ENCODE results near the gene WFIKKN1. TPM values are rescaled to one million over a fixed set of nuclear protein-coding genes. Genes with fewer than 3 reads are reported as not detected.
A peak's percentile ranks its signal among the peaks of the same experiment; 100 is the strongest.

The WFIKKN1 gene
- total RNA-seq, 1 experiment from 2014 or later = 12.3 TPM

DNA sequence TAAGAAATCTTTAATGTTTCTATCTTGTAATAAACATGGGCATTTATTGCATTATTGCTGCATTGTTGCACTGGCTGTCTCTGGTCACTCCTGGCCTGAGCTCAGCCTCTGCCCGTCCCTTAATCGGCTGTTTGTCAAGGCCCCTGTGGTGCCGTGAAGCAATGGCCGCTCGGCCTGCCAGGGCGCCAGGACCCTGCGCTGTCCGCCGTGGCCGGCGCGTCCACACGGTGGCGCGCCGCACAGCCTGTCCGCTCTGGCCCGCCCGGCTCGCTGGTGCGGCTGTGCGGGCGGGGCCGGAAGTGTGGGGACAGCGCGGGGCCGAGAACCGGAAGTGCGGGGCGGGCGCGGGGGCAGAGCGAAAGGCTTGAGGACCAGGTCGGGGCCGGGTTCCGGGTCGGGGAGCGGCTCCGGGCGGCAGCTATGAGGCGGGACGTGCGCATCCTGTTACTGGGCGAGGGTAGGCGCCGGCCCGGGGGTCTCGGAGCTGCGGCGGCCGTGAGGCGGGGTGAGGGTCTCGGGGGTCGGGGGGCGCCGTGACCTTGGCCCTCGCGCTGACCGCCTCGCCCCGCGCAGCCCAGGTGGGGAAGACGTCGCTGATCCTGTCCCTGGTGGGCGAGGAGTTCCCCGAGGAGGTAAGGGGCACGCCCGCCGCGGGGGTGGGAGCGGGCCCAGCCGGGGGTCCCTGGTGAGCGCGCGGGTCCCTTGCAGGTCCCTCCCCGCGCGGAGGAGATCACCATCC, 37.2 kb downstream of the WFIKKN1 start, which contains the start of gene RHOT2 (continued):
- TF ChIP-seq, protein P1, sequence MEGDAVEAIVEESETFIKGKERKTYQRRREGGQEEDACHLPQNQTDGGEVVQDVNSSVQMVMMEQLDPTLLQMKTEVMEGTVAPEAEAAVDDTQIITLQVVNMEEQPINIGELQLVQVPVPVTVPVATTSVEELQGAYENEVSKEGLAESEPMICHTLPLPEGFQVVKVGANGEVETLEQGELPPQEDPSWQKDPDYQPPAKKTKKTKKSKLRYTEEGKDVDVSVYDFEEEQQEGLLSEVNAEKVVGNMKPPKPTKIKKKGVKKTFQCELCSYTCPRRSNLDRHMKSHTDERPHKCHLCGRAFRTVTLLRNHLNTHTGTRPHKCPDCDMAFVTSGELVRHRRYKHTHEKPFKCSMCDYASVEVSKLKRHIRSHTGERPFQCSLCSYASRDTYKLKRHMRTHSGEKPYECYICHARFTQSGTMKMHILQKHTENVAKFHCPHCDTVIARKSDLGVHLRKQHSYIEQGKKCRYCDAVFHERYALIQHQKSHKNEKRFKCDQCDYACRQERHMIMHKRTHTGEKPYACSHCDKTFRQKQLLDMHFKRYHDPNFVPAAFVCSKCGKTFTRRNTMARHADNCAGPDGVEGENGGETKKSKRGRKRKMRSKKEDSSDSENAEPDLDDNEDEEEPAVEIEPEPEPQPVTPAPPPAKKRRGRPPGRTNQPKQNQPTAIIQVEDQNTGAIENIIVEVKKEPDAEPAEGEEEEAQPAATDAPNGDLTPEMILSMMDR (IDR thresholded peaks at IDR 0.05) = peak; percentile 66
- TF ChIP-seq ZBTB21 (CRISPR knock-in tag; IDR thresholded peaks at IDR 0.05; ENCODE audit: borderline replicate concordance) = peak; percentile 16; the same call in 1 of the 2 replicates
- TF ChIP-seq, protein P2, sequence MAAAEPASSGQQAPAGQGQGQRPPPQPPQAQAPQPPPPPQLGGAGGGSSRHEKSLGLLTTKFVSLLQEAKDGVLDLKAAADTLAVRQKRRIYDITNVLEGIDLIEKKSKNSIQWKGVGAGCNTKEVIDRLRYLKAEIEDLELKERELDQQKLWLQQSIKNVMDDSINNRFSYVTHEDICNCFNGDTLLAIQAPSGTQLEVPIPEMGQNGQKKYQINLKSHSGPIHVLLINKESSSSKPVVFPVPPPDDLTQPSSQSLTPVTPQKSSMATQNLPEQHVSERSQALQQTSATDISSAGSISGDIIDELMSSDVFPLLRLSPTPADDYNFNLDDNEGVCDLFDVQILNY (CRISPR knock-in tag; IDR thresholded peaks at IDR 0.05) = peak; percentile 95
- TF ChIP-seq, protein P3, sequence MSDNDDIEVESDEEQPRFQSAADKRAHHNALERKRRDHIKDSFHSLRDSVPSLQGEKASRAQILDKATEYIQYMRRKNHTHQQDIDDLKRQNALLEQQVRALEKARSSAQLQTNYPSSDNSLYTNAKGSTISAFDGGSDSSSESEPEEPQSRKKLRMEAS (CRISPR knock-in tag; IDR thresholded peaks at IDR 0.05) = peak; percentile 75; the same call in 1 of the 2 replicates
- TF ChIP-seq, protein P4, sequence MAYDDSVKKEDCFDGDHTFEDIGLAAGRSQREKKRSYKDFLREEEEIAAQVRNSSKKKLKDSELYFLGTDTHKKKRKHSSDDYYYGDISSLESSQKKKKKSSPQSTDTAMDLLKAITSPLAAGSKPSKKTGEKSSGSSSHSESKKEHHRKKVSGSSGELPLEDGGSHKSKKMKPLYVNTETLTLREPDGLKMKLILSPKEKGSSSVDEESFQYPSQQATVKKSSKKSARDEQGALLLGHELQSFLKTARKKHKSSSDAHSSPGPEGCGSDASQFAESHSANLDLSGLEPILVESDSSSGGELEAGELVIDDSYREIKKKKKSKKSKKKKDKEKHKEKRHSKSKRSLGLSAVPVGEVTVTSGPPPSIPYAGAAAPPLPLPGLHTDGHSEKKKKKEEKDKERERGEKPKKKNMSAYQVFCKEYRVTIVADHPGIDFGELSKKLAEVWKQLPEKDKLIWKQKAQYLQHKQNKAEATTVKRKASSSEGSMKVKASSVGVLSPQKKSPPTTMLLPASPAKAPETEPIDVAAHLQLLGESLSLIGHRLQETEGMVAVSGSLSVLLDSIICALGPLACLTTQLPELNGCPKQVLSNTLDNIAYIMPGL (CRISPR knock-in tag; IDR thresholded peaks at IDR 0.05) = peak; percentile 100
- no peak; the same call in 1 of the 2 replicates for TF ChIP-seq FOXK1 (CRISPR knock-in tag; IDR thresholded peaks at IDR 0.05)
- TF ChIP-seq SMAD4 (CRISPR knock-in tag; IDR thresholded peaks at IDR 0.05) = no peak
- no peak; the same call in 1 of the 2 replicates for TF ChIP-seq ZNF219 (CRISPR knock-in tag; IDR thresholded peaks at IDR 0.05; ENCODE audit: borderline replicate concordance)
- TF ChIP-seq MLX (CRISPR knock-in tag; IDR thresholded peaks at IDR 0.05) = 0 out of 2 replicates have a peak, but pooled peaks have one; percentile 67
- TF ChIP-seq TEAD4 (CRISPR knock-in tag; IDR thresholded peaks at IDR 0.05) = 0 out of 2 replicates have a peak, but pooled peaks have one; percentile 57
- no peak for TF ChIP-seq NFATC4 (CRISPR knock-in tag; IDR thresholded peaks at IDR 0.05)
- TF ChIP-seq GTF2I (CRISPR knock-in tag; conservative IDR thresholded peaks at IDR 0.05) = no peak
- no peak for TF ChIP-seq SMAD3 (CRISPR knock-in tag; IDR thresholded peaks at IDR 0.05; ENCODE audit: borderline replicate concordance)
- no peak for TF ChIP-seq TCF7 (CRISPR knock-in tag; IDR thresholded peaks at IDR 0.05; ENCODE audit: low read depth)
- TF ChIP-seq, protein P5, sequence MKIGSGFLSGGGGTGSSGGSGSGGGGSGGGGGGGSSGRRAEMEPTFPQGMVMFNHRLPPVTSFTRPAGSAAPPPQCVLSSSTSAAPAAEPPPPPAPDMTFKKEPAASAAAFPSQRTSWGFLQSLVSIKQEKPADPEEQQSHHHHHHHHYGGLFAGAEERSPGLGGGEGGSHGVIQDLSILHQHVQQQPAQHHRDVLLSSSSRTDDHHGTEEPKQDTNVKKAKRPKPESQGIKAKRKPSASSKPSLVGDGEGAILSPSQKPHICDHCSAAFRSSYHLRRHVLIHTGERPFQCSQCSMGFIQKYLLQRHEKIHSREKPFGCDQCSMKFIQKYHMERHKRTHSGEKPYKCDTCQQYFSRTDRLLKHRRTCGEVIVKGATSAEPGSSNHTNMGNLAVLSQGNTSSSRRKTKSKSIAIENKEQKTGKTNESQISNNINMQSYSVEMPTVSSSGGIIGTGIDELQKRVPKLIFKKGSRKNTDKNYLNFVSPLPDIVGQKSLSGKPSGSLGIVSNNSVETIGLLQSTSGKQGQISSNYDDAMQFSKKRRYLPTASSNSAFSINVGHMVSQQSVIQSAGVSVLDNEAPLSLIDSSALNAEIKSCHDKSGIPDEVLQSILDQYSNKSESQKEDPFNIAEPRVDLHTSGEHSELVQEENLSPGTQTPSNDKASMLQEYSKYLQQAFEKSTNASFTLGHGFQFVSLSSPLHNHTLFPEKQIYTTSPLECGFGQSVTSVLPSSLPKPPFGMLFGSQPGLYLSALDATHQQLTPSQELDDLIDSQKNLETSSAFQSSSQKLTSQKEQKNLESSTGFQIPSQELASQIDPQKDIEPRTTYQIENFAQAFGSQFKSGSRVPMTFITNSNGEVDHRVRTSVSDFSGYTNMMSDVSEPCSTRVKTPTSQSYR (CRISPR knock-in tag; IDR thresholded peaks at IDR 0.05) = no peak
- TF ChIP-seq ETV6 (CRISPR knock-in tag; IDR thresholded peaks at IDR 0.05) = peak; percentile 91
- TF ChIP-seq, protein P6, sequence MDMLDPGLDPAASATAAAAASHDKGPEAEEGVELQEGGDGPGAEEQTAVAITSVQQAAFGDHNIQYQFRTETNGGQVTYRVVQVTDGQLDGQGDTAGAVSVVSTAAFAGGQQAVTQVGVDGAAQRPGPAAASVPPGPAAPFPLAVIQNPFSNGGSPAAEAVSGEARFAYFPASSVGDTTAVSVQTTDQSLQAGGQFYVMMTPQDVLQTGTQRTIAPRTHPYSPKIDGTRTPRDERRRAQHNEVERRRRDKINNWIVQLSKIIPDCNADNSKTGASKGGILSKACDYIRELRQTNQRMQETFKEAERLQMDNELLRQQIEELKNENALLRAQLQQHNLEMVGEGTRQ (CRISPR knock-in tag; IDR thresholded peaks at IDR 0.05) = peak; percentile 55
